Mucosa of stomach (tissue), 1 donor: Measurements from ENCODE around the gene PHOX2B.
"Not testable (repeated sequence)": the region's sequence is repeated elsewhere in the genome, so short reads cannot be mapped to it uniquely, and the experiment has no call there.

Experiments used
- H3K27me3 ChIP-seq: one replicate; pipeline ENCODE4 v1.7.0; 2013; ENCODE audit warnings: mild to moderate bottlenecking, low read length; ENCODE audit not compliant: control insufficient read depth, insufficient read depth
- H3K36me3 ChIP-seq: one replicate; pipeline ENCODE4 v1.7.0; 2013; ENCODE audit warnings: low read length; ENCODE audit not compliant: control insufficient read depth, insufficient read depth
- H3K4me1 ChIP-seq: one replicate; pipeline ENCODE4 v1.7.0; 2013; ENCODE audit warnings: mild to moderate bottlenecking, low read length; ENCODE audit not compliant: control insufficient read depth, insufficient read depth
- H3K4me3 ChIP-seq: one replicate; pipeline ENCODE4 v1.7.0; 2013; ENCODE audit warnings: low read length
- H3K9ac ChIP-seq: one replicate; pipeline ENCODE4 v1.7.0; 2013; ENCODE audit warnings: mild to moderate bottlenecking, low read length, moderate library complexity
- H3K9me3 ChIP-seq: one replicate; pipeline ENCODE4 v1.7.0; 2013; ENCODE audit warnings: mild to moderate bottlenecking, low read length, moderate library complexity; ENCODE audit not compliant: control insufficient read depth
- donor health status: Pancreatic carcinoma.

PHOX2B gene

DNA sequence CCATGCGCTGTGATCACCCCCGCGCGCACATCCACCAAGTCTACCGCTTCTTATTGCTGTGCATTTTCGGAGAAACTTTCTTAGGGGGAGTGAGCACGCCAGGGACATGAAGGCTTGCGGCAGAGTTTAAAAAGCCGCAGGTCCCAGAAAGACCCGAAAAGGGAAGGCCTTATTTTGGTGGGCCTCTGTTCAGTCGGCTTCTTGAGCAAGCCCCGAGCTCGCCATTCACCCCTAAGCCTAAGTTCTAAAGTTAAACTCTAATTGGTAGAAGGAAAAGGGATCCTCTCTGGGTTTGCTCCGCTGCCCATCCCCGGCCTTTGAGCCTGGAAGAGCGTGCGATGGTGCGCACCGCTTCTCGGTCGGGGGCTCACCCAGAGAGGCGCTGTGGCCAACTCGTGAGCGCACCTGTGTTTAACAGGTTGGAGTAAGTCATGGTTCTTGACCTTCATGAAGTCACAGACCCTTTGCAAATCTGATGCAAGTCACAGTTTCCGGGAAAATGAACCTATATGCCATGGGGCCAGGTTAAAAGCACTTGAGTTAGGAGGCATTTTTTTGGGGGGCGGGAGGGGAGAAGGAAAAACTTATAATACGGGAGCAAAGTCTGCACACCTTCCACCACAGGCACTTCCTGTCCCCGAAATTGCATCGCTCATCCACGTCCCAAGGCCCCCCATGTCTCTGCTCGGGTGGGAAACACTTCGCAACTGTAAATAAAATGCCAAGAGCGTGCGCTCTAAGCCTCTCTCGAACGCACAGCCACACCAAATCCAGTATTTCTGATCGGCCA is 1.9 kb downstream of the PHOX2B start:
- no peak overlapping the region for H3K4me3 ChIP-seq

DNA sequence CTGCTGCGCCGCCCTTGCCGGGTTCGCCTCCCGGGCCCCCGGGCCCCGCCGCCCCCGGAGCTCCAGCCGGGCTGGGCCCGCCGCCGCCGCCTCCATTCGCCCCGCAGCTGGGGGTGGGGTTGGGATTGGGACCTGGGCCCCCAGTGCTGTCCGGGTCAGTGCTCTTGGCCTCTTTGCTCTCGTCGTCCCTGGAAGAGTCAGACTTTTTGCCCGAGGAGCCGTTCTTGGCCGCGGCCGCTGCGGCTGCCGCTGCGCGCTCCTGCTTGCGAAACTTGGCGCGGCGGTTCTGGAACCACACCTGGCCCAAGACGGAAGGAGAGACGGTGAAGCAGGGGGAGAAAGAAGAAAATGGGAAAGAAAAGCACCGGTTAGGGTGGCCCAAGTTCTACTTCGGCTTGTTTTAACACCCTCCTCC is 2.5 kb downstream of the PHOX2B start:
- H3K27me3 ChIP-seq: peaks cover 85% of the 10 kb centered on the region
- no peak overlapping the region for H3K4me3 ChIP-seq
- H3K9me3 ChIP-seq: no peaks in the 10 kb centered on the region
- no peaks in the 10 kb centered on the region for H3K36me3 ChIP-seq
- no peak overlapping the region for H3K9ac ChIP-seq
- no peaks in the 10 kb centered on the region for H3K4me1 ChIP-seq

More for the DNA sequence above, 1.9 kb downstream of the PHOX2B start:
- H3K36me3 ChIP-seq: no peaks in the 10 kb centered on the region
- no peak overlapping the region for H3K9ac ChIP-seq
- no peaks in the 10 kb centered on the region for H3K9me3 ChIP-seq
- H3K27me3 ChIP-seq: peaks cover 86% of the 10 kb centered on the region
- H3K4me1 ChIP-seq: no peaks in the 10 kb centered on the region

DNA sequence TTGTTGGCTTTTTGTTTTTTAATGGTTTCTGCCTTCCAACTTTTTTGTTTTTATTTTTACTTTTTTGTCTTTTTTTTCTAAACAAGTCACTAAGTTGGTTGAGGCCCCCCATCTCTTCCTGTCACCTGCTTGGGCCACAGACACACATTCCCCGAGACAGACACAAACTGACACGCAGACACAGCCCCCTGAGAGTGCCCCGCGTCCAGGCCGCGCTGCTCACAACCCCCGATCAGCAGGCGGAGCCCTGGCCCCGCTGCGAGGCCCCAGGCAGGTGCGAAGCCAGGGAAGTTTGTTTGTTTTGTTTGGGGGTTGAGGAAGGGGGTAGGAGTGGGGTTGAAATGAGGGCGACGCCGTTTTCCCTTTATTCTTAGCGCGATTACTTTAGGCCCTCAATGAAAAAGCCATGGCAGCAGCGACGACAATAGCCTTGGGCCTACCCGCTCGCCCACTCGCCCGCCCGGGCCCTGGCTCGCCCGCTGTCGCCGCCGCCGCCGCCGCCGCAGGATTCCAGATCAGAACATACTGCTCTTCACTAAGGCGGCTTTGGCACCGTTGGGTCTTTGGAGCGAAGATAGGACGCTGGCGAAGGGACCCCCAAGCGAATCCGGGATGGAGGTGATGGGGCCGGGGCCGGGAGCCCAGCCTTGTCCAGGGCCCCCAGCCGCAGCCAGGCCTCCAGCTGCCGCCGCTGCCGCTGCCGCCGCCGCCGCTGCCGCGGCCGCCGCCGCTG is 3.1 kb downstream of the PHOX2B start:
- Histone ChIP-seq H3K27me3 (peaks cover 79% of the 10 kb centered on the region), H3K4me3 (no peak overlapping the region), H3K9me3 (no peaks in the 10 kb centered on the region), H3K36me3 (no peaks in the 10 kb centered on the region), H3K4me1 (no peaks in the 10 kb centered on the region), H3K9ac (no peak overlapping the region)

DNA sequence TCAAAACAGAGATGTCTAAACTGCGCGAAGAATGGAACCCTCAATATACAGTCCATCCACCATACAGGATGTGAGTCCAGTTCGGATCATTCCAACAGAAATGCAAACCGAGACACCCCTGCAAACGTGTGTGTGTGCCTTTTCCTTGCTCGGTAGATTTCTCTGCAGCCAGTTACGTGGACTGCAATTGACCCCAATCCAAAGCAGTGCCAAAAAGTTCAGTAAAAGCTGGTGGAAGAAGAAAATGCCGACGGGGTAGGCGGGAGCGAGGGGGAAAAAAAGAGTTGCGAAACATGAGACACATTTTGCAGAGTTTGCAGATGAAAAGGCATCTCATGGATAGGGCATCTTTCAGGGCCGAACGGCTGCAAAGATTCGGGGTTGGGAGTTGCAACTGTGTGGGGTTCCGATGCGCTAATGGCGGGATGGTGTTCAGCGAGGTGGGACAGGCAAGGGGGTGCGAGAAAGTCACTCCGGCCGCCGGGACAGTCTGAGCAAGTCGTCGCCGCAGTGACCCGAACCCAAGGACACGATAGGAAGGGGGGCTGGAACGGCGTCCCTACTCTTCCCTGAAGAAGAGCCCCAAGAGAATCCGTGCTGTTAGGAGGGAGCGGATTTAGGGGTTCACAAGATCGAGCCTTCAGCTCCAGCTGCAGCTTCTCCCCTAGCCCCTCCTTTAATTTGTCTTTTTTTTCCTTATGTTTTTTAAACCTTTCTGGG is 3.8 kb downstream of the PHOX2B start:
- Histone ChIP-seq H3K36me3 (no peaks in the 10 kb centered on the region), H3K4me3 (no peak overlapping the region), H3K4me1 (no peaks in the 10 kb centered on the region), H3K9me3 (no peaks in the 10 kb centered on the region), H3K27me3 (peaks cover 72% of the 10 kb centered on the region), H3K9ac (no peak overlapping the region)

DNA sequence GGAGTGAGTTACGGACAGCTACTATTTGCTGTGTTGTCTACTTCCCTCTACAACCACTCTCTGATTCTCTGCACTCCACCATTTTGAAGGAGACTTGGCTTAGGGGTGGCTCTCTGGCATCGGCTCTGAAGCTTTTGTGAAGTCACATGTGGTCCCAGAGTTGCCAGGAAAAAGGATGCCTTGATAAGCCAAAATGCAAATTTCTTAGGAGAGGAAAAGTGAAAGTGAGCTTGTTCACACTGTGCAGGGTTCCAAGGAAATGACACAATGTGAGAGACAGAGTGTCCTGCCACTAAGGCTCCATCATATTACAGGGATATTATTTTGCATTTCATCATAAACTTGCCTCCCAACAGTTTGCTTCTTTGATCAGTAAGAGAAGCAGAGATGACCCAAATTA is 7.2 kb downstream of the PHOX2B start:
- Histone ChIP-seq H3K36me3 (no peaks in the 10 kb centered on the region), H3K4me3 (no peak overlapping the region), H3K4me1 (no peaks in the 10 kb centered on the region), H3K9ac (no peak overlapping the region), H3K27me3 (peaks cover 39% of the 10 kb centered on the region), H3K9me3 (no peaks in the 10 kb centered on the region)

DNA sequence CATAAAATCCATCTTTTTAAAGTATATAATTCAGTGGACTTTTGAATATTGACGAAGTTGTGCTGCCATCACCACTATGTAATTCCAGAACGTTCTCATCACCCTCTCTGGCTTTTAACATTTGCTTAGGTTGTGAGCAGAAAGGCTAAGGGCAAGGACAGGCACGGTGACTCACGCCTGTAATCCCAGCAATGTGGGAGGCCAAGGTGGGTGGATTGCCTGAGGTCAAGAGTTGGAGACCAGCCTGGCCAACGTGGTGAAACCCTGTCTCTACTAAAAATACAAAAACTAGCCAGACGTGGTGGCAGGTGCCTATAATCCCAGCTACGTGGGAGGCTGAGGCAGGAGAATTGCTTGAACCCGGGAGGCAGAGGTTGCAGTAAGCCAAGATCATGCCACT is 11.0 kb downstream of the PHOX2B start:
- H3K9me3 ChIP-seq, H3K4me1 ChIP-seq, H3K9ac ChIP-seq, H3K27me3 ChIP-seq, H3K36me3 ChIP-seq, H3K4me3 ChIP-seq: not testable (repeated sequence)

DNA sequence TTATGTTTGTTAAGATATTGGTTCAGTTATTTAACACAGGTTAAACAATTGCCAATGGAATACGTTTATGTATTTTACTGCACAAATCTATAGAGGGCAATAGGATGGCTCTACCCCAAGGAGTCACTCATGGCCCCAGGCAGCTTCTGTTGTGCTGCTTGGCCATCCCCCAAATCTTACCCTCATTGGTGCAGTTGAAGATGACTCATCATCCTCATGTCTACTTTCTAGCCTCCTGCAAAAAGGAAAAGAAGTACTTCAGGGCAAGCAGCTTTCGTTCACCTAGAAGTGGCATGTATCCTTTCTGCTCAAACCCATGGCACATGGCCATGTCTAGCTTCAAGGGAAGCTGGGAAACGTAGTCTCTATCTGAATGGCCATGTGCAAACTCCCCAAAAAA is 14.2 kb downstream of the PHOX2B start:
- Histone ChIP-seq H3K4me1 (no peaks in the 10 kb centered on the region), H3K36me3 (no peaks in the 10 kb centered on the region), H3K9me3 (no peaks in the 10 kb centered on the region), H3K4me3 (no peak overlapping the region), H3K9ac (no peak overlapping the region), H3K27me3 (peaks cover 2% of the 10 kb centered on the region)

DNA sequence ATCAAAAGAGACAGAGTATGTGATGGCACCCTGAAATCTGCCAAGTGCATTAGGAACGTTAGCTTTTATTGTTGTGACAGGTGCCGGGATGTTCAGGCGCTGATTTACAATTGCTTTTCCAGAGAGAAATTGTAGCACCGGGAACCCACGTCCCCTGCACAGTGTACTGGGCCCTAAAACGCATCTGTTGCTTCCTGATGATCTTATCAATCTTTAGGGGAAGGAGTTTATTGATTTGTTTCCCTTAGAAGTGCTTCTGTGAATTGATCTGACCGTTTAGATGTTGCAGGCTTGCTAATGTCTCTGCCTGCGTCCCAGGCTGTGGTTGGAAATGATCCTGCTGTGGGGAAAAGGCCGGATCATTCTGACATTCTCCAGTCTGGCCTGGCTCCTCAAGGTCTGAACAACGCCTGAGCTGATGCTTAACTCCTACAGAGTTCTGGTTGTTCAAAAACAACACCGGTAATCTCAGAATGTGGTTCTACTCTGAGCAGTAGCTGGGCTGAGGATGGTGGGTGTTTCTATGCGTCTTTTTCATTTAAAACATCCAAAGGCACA is 16.9 kb downstream of the PHOX2B start:
- peaks cover 2% of the 10 kb centered on the region for H3K27me3 ChIP-seq
- H3K9ac ChIP-seq: no peak overlapping the region
- no peaks in the 10 kb centered on the region for H3K9me3 ChIP-seq
- no peaks in the 10 kb centered on the region for H3K36me3 ChIP-seq
- no peak overlapping the region for H3K4me3 ChIP-seq
- H3K4me1 ChIP-seq: no peaks in the 10 kb centered on the region

DNA sequence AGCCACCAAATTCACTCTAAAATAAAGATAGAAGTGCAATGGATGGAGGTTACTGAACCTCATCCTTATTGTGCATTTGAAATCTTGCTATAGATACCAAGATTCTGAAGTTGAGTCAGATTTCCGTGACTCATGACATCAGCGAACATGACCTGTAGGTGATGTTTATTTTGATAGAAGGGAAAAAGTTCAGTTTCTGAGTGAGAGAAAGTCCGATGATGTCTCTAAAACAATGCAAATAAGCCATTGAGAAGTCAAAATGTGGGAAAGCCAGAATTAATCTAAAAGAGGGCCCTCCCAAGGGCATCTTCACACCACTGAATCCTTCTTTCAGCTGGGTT is 20.0 kb downstream of the PHOX2B start:
- H3K9ac ChIP-seq: no peak overlapping the region
- peaks cover 2% of the 10 kb centered on the region for H3K27me3 ChIP-seq

DNA sequence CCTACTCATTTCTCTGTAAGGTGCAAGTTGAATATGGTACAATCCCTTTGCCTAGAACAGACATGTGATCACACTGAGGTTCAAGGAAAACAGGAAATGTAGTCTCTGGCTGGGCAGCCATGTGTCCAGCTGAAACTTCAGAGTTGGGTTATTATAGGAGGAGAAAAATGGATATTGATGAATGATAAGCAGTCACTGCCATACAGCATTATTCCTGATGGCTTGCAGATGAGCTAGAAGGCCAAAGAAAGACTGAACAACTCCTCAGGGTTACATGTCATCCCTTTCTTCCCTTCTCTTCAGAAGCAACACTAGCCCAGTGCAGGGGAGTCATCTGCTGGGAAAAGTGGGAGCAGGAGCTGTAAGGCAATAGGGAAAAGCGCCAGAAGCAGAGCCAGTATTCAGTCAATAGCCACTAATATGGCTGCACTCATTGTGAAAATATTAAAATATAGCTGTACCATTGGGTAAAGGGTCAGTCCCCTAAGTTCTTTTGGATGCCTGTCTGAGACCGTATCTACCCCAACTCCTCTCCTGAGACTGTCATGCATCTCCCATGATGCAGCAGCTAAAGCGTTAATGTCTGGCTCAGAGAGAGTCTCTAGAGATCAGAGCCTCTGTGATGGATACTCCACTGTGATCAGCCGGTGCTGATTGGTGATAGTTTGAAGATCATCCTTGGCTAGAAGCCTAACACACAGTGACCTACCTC is 20.5 kb downstream of the PHOX2B start:
- Histone ChIP-seq H3K27me3 (peaks cover 2% of the 10 kb centered on the region), H3K4me3 (no peak overlapping the region), H3K9ac (no peak overlapping the region)

More for the DNA sequence above, 20.0 kb downstream of the PHOX2B start:
- Histone ChIP-seq H3K4me1 (no peaks in the 10 kb centered on the region), H3K36me3 (no peaks in the 10 kb centered on the region), H3K4me3 (no peak overlapping the region), H3K9me3 (no peaks in the 10 kb centered on the region)

DNA sequence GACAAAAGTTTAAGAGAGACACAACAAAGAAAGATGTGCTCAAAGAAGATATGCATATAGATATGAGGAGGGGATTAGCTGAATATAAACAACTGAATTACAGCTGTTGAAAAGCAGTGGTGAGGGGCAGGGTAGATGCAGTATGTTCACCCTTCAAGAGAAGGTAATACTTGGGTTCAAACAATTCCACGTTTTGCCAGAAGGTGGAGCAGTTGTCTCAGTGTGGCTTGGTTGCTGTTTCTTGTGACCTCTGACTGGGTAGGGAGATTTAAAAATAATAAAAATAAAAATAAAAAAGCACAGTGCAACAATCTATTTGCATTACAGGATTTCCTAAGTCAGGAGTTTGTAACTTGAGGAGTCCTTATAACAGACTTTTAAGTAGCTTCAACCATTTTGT is 23.3 kb downstream of the PHOX2B start:
- H3K27me3 ChIP-seq: no peaks in the 10 kb centered on the region
- no peaks in the 10 kb centered on the region for H3K4me1 ChIP-seq
- no peak overlapping the region for H3K4me3 ChIP-seq
- no peaks in the 10 kb centered on the region for H3K9me3 ChIP-seq
- H3K36me3 ChIP-seq: no peaks in the 10 kb centered on the region
- H3K9ac ChIP-seq: no peak overlapping the region

More for the DNA sequence above, 20.5 kb downstream of the PHOX2B start:
- no peaks in the 10 kb centered on the region for H3K4me1 ChIP-seq
- no peaks in the 10 kb centered on the region for H3K9me3 ChIP-seq
- no peaks in the 10 kb centered on the region for H3K36me3 ChIP-seq
